ENCODE results near the gene TKTL1.
"Not testable (repeated sequence)": the region's sequence is repeated elsewhere in the genome, so short reads cannot be mapped to it uniquely, and the experiment has no call there.

TKTL1 gene, protein sequence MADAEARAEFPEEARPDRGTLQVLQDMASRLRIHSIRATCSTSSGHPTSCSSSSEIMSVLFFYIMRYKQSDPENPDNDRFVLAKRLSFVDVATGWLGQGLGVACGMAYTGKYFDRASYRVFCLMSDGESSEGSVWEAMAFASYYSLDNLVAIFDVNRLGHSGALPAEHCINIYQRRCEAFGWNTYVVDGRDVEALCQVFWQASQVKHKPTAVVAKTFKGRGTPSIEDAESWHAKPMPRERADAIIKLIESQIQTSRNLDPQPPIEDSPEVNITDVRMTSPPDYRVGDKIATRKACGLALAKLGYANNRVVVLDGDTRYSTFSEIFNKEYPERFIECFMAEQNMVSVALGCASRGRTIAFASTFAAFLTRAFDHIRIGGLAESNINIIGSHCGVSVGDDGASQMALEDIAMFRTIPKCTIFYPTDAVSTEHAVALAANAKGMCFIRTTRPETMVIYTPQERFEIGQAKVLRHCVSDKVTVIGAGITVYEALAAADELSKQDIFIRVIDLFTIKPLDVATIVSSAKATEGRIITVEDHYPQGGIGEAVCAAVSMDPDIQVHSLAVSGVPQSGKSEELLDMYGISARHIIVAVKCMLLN

GRCh38 chrX:154295664-154296310 lies at the start of gene TKTL1:
Gene TKTL1 (plus strand): TSS chrX:154295795. CDS start chrX:154295860, 65 bp downstream.
- Histone ChIP-seq H3K9ac (ENCODE audit: low read length) (no peak within 1 kb of the TSS), H3K27ac (ENCODE audit: low read length) (no peak within 1 kb of the TSS), H4K20me1 (ENCODE audit: insufficient read depth, low read length) (no peaks in the 10 kb centered on the region), H3K4me1 (ENCODE audit: low read length) (peaks cover 15% of the 10 kb centered on the region), H3K36me3 (replicated peaks; ENCODE audit: low read depth, low read length) (no peaks in the 10 kb centered on the region), H3K9me3 (ENCODE audit: insufficient read depth, low read length) (no peaks in the 10 kb centered on the region), H2AFZ (ENCODE audit: low read depth, low read length) (no peak within 1 kb of the TSS), H3K79me2 (ENCODE audit: low read length) (no peaks in the 10 kb centered on the region), H3K4me2 (ENCODE audit: low read length) (no peak within 1 kb of the TSS), H3K4me3 (ENCODE audit: low read length) (no peak within 1 kb of the TSS), H3K27me3 (ENCODE audit: low read depth, low read length) (no peaks in the 10 kb centered on the region)
- TF ChIP-seq CTCF (IDR thresholded peaks at IDR 0.05; ENCODE audit: low read depth, low read length) (no peak), EZH2phosphoT487 (IDR thresholded peaks at IDR 0.05; ENCODE audit: low read depth) (no peak)

DNA sequence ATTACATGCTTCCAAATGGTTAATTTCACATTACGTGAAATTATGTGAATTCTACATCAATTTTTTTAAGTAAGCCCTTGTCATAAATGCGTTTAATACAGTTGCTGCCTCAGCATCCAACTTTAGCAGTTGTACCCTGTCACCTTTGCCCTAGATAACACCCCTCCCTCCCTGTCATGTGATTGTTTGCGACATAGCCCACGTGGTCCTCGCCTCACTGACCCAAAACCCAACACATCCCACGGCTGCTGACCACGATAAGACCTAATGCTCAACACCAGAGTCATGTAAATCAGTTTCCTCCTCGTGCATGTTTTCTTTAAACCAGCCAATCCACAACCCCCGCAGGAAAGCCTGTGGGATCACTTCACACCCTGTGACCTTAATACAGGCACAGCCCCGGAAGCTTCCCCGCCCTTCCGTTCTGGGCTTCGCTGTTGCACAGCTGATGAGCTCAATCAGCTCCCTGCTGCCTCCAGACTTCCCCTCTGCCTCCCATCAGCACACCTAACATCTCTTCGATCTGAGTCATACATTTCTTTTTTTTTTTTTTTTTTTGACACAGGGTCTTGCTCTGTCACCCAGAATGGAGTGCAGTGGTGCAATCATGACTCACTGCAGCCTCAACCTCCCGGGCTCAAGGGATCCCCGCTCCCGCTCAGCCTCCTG lies 48.1 kb upstream of the TKTL1 start:
- H3K9me3 ChIP-seq (ENCODE audit: insufficient read depth, low read length); H3K36me3 ChIP-seq (replicated peaks; ENCODE audit: low read depth, low read length); H4K20me1 ChIP-seq (ENCODE audit: insufficient read depth, low read length); H3K27me3 ChIP-seq (ENCODE audit: low read depth, low read length); H3K9ac ChIP-seq (ENCODE audit: low read length); H3K27ac ChIP-seq (ENCODE audit: low read length); H3K79me2 ChIP-seq (ENCODE audit: low read length); H2AFZ ChIP-seq (ENCODE audit: low read depth, low read length); H3K4me1 ChIP-seq (ENCODE audit: low read length); H3K4me3 ChIP-seq (ENCODE audit: low read length); H3K4me2 ChIP-seq (ENCODE audit: low read length): not testable (repeated sequence)

DNA sequence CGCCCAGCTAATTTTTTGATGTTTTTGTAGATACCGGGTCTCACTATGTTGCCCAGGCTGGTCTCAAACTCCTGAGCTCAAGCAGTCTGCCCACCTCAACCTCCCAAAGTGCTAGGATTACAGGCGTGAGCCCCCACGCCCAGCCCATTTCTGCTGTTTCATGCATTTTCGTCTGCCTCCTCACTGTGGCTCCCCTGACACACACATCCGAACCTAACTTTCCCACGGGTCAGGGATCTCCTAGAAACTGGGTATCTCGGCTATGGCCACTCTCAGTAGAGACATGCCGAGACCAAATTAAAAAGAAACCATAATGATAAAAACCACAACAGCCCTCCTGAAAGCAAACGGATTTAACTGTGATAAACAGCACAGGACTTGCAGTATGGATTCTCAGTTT lies 47.5 kb upstream of the TKTL1 start:
- H2AFZ ChIP-seq (ENCODE audit: low read depth, low read length); H3K79me2 ChIP-seq (ENCODE audit: low read length); H3K9me3 ChIP-seq (ENCODE audit: insufficient read depth, low read length); H3K4me2 ChIP-seq (ENCODE audit: low read length); H3K9ac ChIP-seq (ENCODE audit: low read length); H3K27ac ChIP-seq (ENCODE audit: low read length); H3K36me3 ChIP-seq (replicated peaks; ENCODE audit: low read depth, low read length); H3K4me1 ChIP-seq (ENCODE audit: low read length); H3K27me3 ChIP-seq (ENCODE audit: low read depth, low read length); H3K4me3 ChIP-seq (ENCODE audit: low read length); H4K20me1 ChIP-seq (ENCODE audit: insufficient read depth, low read length): not testable (repeated sequence)

GRCh38 chrX:154257282-154257681 lies 38.3 kb upstream of the TKTL1 start, which contains the start of gene OPN1MW3:
Gene OPN1MW3 (plus strand): TSS chrX:154257582. CDS start chrX:154257620, 38 bp downstream.
- not testable (repeated sequence) for H2AFZ ChIP-seq (ENCODE audit: low read depth, low read length); H3K4me3 ChIP-seq (ENCODE audit: low read length); H3K4me2 ChIP-seq (ENCODE audit: low read length); H3K9me3 ChIP-seq (ENCODE audit: insufficient read depth, low read length); H3K9ac ChIP-seq (ENCODE audit: low read length); H3K36me3 ChIP-seq (replicated peaks; ENCODE audit: low read depth, low read length); H3K79me2 ChIP-seq (ENCODE audit: low read length); H3K27ac ChIP-seq (ENCODE audit: low read length); H3K4me1 ChIP-seq (ENCODE audit: low read length); H3K27me3 ChIP-seq (ENCODE audit: low read depth, low read length); H4K20me1 ChIP-seq (ENCODE audit: insufficient read depth, low read length)

- H3K4me1 ChIP-seq (ENCODE audit: low read length); H3K79me2 ChIP-seq (ENCODE audit: low read length); H3K9ac ChIP-seq (ENCODE audit: low read length); H3K4me3 ChIP-seq (ENCODE audit: low read length); H4K20me1 ChIP-seq (ENCODE audit: insufficient read depth, low read length); H2AFZ ChIP-seq (ENCODE audit: low read depth, low read length); H3K9me3 ChIP-seq (ENCODE audit: insufficient read depth, low read length); H3K27me3 ChIP-seq (ENCODE audit: low read depth, low read length); H3K4me2 ChIP-seq (ENCODE audit: low read length); H3K36me3 ChIP-seq (replicated peaks; ENCODE audit: low read depth, low read length); H3K27ac ChIP-seq (ENCODE audit: low read length): not testable (repeated sequence)
Observed at GRCh38 chrX:154258711-154259110, 36.9 kb upstream of the TKTL1 start.

DNA sequence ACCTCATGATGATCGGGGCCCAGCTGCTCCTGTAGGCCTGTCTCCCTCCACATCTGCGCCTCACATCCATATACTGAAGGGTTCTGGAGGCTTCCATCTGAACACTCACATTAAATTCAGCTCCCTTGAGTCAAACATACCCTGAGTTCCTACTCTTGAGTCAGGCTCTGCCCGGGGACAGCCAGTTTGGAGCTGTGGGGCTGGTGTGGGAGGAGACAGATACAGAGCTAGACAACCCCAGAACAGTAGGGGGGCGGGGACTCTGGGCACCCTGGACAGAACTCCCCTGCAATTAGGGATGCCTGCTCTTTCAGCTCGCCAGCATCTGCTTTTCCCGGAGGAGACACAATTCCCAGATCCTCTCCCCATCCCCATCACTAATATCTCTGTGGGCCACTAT lies 32.5 kb upstream of the TKTL1 start:
- H4K20me1 ChIP-seq (ENCODE audit: insufficient read depth, low read length); H3K27me3 ChIP-seq (ENCODE audit: low read depth, low read length); H2AFZ ChIP-seq (ENCODE audit: low read depth, low read length); H3K79me2 ChIP-seq (ENCODE audit: low read length); H3K9ac ChIP-seq (ENCODE audit: low read length); H3K27ac ChIP-seq (ENCODE audit: low read length); H3K9me3 ChIP-seq (ENCODE audit: insufficient read depth, low read length); H3K36me3 ChIP-seq (replicated peaks; ENCODE audit: low read depth, low read length); H3K4me2 ChIP-seq (ENCODE audit: low read length); H3K4me3 ChIP-seq (ENCODE audit: low read length); H3K4me1 ChIP-seq (ENCODE audit: low read length): not testable (repeated sequence)

DNA sequence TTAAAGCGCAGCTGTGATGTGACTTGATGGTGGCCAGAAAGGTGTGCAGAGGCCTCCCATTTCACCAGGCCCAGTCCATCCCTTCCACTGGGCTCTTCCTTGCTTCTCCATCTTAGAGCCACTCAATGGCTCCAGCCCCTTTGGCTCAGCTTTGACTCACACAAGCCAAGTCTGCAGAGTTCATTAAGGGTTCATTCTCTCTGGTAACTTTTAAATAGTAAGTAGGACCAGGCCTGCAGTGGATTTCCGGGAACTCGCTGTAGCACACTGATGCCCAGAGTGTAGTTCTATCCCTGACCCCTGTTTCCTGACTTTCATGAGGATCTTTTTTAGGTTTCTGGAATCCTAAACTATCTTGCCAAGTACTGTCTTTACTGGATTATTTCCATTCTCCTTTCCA lies 26.4 kb upstream of the TKTL1 start:
- not testable (repeated sequence) for H3K4me3 ChIP-seq (ENCODE audit: low read length); H3K36me3 ChIP-seq (replicated peaks; ENCODE audit: low read depth, low read length); H4K20me1 ChIP-seq (ENCODE audit: insufficient read depth, low read length); H3K4me2 ChIP-seq (ENCODE audit: low read length); H3K27ac ChIP-seq (ENCODE audit: low read length); H3K4me1 ChIP-seq (ENCODE audit: low read length); H3K9ac ChIP-seq (ENCODE audit: low read length); H3K27me3 ChIP-seq (ENCODE audit: low read depth, low read length); H3K9me3 ChIP-seq (ENCODE audit: insufficient read depth, low read length); H2AFZ ChIP-seq (ENCODE audit: low read depth, low read length); H3K79me2 ChIP-seq (ENCODE audit: low read length)

GRCh38 chrX:154284489-154285338 lies 10.9 kb upstream of the TKTL1 start:
- H3K36me3 ChIP-seq (replicated peaks; ENCODE audit: low read depth, low read length); H3K9ac ChIP-seq (ENCODE audit: low read length); H3K4me2 ChIP-seq (ENCODE audit: low read length); H3K79me2 ChIP-seq (ENCODE audit: low read length); H3K4me1 ChIP-seq (ENCODE audit: low read length); H4K20me1 ChIP-seq (ENCODE audit: insufficient read depth, low read length); H3K27ac ChIP-seq (ENCODE audit: low read length); H3K9me3 ChIP-seq (ENCODE audit: insufficient read depth, low read length); H2AFZ ChIP-seq (ENCODE audit: low read depth, low read length); H3K27me3 ChIP-seq (ENCODE audit: low read depth, low read length); H3K4me3 ChIP-seq (ENCODE audit: low read length): not testable (repeated sequence)

Measured in OCI-LY3 (cell line).